Measurements from ENCODE around the gene ENOX2.
A peak's percentile ranks its signal among the peaks of the same experiment; 100 is the strongest.

The ENOX2 gene

DNA sequence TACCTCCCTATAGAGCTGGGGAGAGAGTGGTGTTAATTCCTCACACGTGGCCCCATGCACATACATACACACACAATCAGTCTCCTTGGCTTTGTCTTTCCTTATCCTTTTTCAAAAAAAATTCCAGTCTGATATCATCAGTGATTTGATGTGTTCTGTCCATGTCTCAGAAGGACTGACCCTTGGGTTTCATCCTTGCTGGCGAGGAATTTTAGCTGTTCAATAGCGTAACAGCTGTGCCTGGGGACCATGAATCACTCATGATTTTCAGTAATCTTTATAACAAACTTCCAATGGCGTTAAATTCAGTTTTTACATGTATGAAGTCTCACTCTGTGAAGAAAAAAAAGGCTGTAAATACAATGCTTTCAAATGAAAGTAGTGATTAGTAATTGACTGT, 296.6 kb downstream of the ENOX2 start:
- no peak overlapping the region for H3K4me3 Mint-ChIP-seq
- H3K27ac Mint-ChIP-seq: no peak overlapping the region
- no peak for DNase-seq
- no peak for ATAC-seq (replicated peaks)
- no peaks in the 10 kb centered on the region for H3K9me3 Mint-ChIP-seq
- no peaks in the 10 kb centered on the region for H3K27me3 Mint-ChIP-seq
- no peaks in the 10 kb centered on the region for H3K4me1 Mint-ChIP-seq
- H3K36me3 Mint-ChIP-seq: no peaks in the 10 kb centered on the region

- ATAC-seq (replicated peaks) (no peak), DNase-seq (no peak)
- Mint-ChIP-seq H3K27ac (no peak overlapping the region), H3K4me1 (no peaks in the 10 kb centered on the region), H3K9me3 (no peaks in the 10 kb centered on the region), H3K27me3 (no peaks in the 10 kb centered on the region), H3K4me3 (no peak overlapping the region), H3K36me3 (no peaks in the 10 kb centered on the region)
These were observed 298.1 kb downstream of the ENOX2 start for GRCh38 chrX:130604882-130605281.

- no peak overlapping the region for H3K27ac Mint-ChIP-seq
- no peaks in the 10 kb centered on the region for H3K9me3 Mint-ChIP-seq
- ATAC-seq (replicated peaks) (no peak), DNase-seq (no peak)
- H3K4me1 Mint-ChIP-seq: no peaks in the 10 kb centered on the region
- no peaks in the 10 kb centered on the region for H3K36me3 Mint-ChIP-seq
- no peak overlapping the region for H3K4me3 Mint-ChIP-seq
- peaks cover 0 to 7% of the 10 kb centered on the region in 2 donors for H3K27me3 Mint-ChIP-seq
These were observed 308.5 kb downstream of the ENOX2 start for GRCh38 chrX:130594453-130594916.

GRCh38 chrX:130593911-130594310, 309.1 kb downstream of the ENOX2 start:
- H3K4me1 Mint-ChIP-seq: no peaks in the 10 kb centered on the region
- H3K27ac Mint-ChIP-seq: no peak overlapping the region
- DNase-seq: no peak
- H3K27me3 Mint-ChIP-seq: peaks cover 0 to 7% of the 10 kb centered on the region in 2 donors
- no peaks in the 10 kb centered on the region for H3K9me3 Mint-ChIP-seq
- no peak for ATAC-seq (replicated peaks)
- no peak overlapping the region for H3K4me3 Mint-ChIP-seq
- no peaks in the 10 kb centered on the region for H3K36me3 Mint-ChIP-seq

DNA sequence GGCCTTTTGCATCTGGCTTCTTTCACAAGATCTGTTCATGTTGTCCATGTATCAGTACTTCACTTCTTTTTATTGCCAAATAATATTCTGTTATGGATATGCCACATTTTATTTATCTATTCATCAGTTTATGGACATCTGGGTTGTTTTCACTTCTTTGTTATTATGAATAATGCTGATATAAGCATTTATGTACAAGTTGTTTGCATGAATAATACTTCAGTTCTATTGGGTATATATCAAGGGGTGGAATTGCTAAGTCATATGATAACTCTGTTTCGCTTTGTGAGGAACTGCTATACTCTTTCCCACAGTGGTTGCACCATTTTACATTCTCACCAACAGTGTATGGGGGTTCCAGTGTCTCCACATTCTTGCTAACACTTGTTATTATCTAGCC, 310.8 kb downstream of the ENOX2 start:
- ATAC-seq (replicated peaks) (no peak), DNase-seq (no peak)
- no peaks in the 10 kb centered on the region for H3K4me1 Mint-ChIP-seq
- no peak overlapping the region for H3K4me3 Mint-ChIP-seq
- peaks cover 0 to 7% of the 10 kb centered on the region in 2 donors for H3K27me3 Mint-ChIP-seq
- H3K36me3 Mint-ChIP-seq: no peaks in the 10 kb centered on the region
- H3K27ac Mint-ChIP-seq: no peak overlapping the region
- no peaks in the 10 kb centered on the region for H3K9me3 Mint-ChIP-seq

DNA sequence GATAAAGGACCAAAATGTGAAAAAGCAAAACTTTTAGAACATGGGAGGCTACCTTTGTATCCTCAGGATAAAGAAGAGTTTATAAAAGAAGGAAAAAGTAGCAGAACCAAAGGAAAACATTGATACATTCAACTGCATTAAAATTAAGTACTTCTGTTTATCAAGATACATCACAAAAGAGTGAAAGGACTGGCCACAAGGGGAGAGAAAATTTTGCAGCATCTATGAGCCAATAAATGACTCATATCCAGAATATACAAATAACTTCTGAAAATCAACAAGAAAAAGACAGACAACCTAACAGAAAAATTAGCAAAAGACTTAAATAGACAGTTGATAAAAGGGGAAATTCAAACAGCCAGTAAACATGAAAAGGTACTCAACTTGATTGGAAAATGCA, 324.1 kb downstream of the ENOX2 start:
- Mint-ChIP-seq H3K36me3 (no peaks in the 10 kb centered on the region), H3K4me1 (peaks cover 0 to 2% of the 10 kb centered on the region in 2 donors), H3K27me3 (peaks cover 0 to 13% of the 10 kb centered on the region in 2 donors), H3K9me3 (no peaks in the 10 kb centered on the region), H3K4me3 (no peak overlapping the region), H3K27ac (no peak overlapping the region)
- ATAC-seq (replicated peaks) (no peak), DNase-seq (no peak)

GRCh38 chrX:130577431-130577830, 325.6 kb downstream of the ENOX2 start:
- H3K4me3 Mint-ChIP-seq: no peak overlapping the region
- H3K36me3 Mint-ChIP-seq: no peaks in the 10 kb centered on the region
- no peak overlapping the region for H3K27ac Mint-ChIP-seq
- peaks cover 0 to 2% of the 10 kb centered on the region in 2 donors for H3K4me1 Mint-ChIP-seq
- DNase-seq (no peak), ATAC-seq (replicated peaks) (no peak)
- no peaks in the 10 kb centered on the region for H3K9me3 Mint-ChIP-seq
- H3K27me3 Mint-ChIP-seq: peaks cover 0 to 16% of the 10 kb centered on the region in 2 donors

- DNase-seq: no peak
- Mint-ChIP-seq H3K36me3 (no peaks in the 10 kb centered on the region), H3K27me3 (peaks cover 0 to 16% of the 10 kb centered on the region in 2 donors), H3K4me1 (peaks cover 0 to 2% of the 10 kb centered on the region in 2 donors), H3K9me3 (no peaks in the 10 kb centered on the region), H3K4me3 (no peak overlapping the region), H3K27ac (no peak overlapping the region)
- peak in 1 of 2 donors; percentile 42 for ATAC-seq (replicated peaks)
These were observed 327.1 kb downstream of the ENOX2 start for GRCh38 chrX:130575831-130576389.

Measured in stimulated activated naive B cell treated with anti-CD40 and anti-IgM and Interleukin-4, amounts not matched to agents 10 μg/mL and 1 μg/mL and 100 μg/mL, for 72 hours (primary cell).